Mammary epithelial cell (primary cell): ENCODE measurements around the gene WNT11.

Experiments used
- CTCF ChIP-seq, 2 donors: IDR thresholded peaks in 1 of 2; conservative IDR thresholded peaks in 1 of 2; 2 replicates each; pipeline ENCODE4 v1.5.1; 2011 to 2012; ENCODE audit warnings: inconsistent platforms in 2 of 2, low read length in 2 of 2, mild to moderate bottlenecking in 2 of 2, control low read depth in 1 of 2, low read depth in 1 of 2; ENCODE audit not compliant: insufficient read depth in 1 of 2; ENCODE audit errors: extremely low read depth in 1 of 2
- EZH2 ChIP-seq: IDR thresholded peaks from 2 replicates; pipeline ENCODE4 v1.6.1; 2012; ENCODE audit warnings: low read length, inconsistent platforms, borderline replicate concordance

GRCh38 chr11:76242004-76242779 lies 35.9 kb upstream of the WNT11 start:
- TF ChIP-seq CTCF (conservative IDR thresholded peaks at IDR 0.05 in 1 of 2, IDR thresholded peaks at IDR 0.05 in 1 of 2; ENCODE audit: extremely low read depth in 1 of 2, insufficient read depth in 1 of 2, low read depth in 1 of 2, low read length in 2 of 2): no peak
- TF ChIP-seq EZH2: no peak
